ENCODE measurements around the gene GRIA4. TPM values are rescaled to one million over a fixed set of nuclear protein-coding genes. Genes with fewer than 3 reads are reported as not detected.

GRIA4 gene
- total and polyA plus RNA-seq, 2 of the 13 experiments (the other 11 are each of a cell fraction or from before 2014, with no cell fraction given), result not detected

- no peak overlapping the region for H2AFZ ChIP-seq (ENCODE audit: low read length)
- intact Hi-C loops (cut with micrococcal nuclease; ENCODE audit: unreplicated experiment) (no loop called here), in situ Hi-C loops (cut with HindIII; ENCODE audit: extremely low pct_ligation_motif_present, low pct_unique_long_range_greater_than_20kb) (no loop called here)
- no TSS peak for BruUV-seq (replicated peaks)
- H3K79me2 ChIP-seq (ENCODE audit: insufficient read depth, low read length), result no peaks in the 10 kb centered on the region
- H3K4me3 ChIP-seq (replicated peaks in 1 of 3; ENCODE audit: insufficient read depth in 1 of 3, low read depth in 2 of 3, low read length in 3 of 3), result no peak overlapping the region
- ChIA-PET CTCF (ENCODE audit: low intra/inter-chr PET ratio, low total read pairs) (no interaction called here), POLR2A (no interaction called here)
- no peak for ATAC-seq
- peaks cover 3% of the 10 kb centered on the region; the same call in 1 of the 2 replicates for H3K9me3 ChIP-seq (ENCODE audit: low read length)
- no peak for DNase-seq (ENCODE audit: low spot score)
- no peaks in the 10 kb centered on the region for H4K20me1 ChIP-seq (ENCODE audit: insufficient read depth, low read length)
- no peaks in the 10 kb centered on the region for H3K27me3 ChIP-seq (ENCODE audit: control insufficient read depth in 1 of 2, insufficient read depth in 2 of 2, low read length in 2 of 2)
- no peak overlapping the region for H3K27ac ChIP-seq (ENCODE audit: extremely low read length, insufficient read depth, low read length)
- TF ChIP-seq ZNF354B (CRISPR knock-in tag; IDR thresholded peaks at IDR 0.05), result no peak
- no peak for TF ChIP-seq PAX8 (CRISPR knock-in tag; IDR thresholded peaks at IDR 0.05; ENCODE audit: borderline replicate concordance)
- no peak for TF ChIP-seq CBFB (CRISPR knock-in tag; IDR thresholded peaks at IDR 0.05)
- no peak for TF ChIP-seq JARID2 (CRISPR knock-in tag; IDR thresholded peaks at IDR 0.05; ENCODE audit: insufficient replicate concordance)
- TF ChIP-seq PAXIP1 (CRISPR knock-in tag; conservative IDR thresholded peaks at IDR 0.05), result no peak
- no peak for TF ChIP-seq ZNF136 (CRISPR knock-in tag; IDR thresholded peaks at IDR 0.05; ENCODE audit: low read depth)
- TF ChIP-seq ETV5 (CRISPR knock-in tag; IDR thresholded peaks at IDR 0.05; ENCODE audit: borderline replicate concordance), result no peak
- no peak for TF ChIP-seq ZFP1 (CRISPR knock-in tag; IDR thresholded peaks at IDR 0.05)
- TF ChIP-seq SP1 (IDR thresholded peaks at IDR 0.05), result no peak
- TF ChIP-seq SP1 (CRISPR knock-in tag; IDR thresholded peaks at IDR 0.05), result no peak
- TF ChIP-seq ZNF7 (CRISPR knock-in tag; IDR thresholded peaks at IDR 0.05), result no peak
- no peak for TF ChIP-seq ELK4 (CRISPR knock-in tag; IDR thresholded peaks at IDR 0.05; ENCODE audit: borderline replicate concordance)
- H3K9ac ChIP-seq (ENCODE audit: insufficient read depth, low read depth, low read length), result no peak overlapping the region
- FAIRE-seq, result no peak
- H3K36me3 ChIP-seq (replicated peaks in 1 of 2; ENCODE audit: control insufficient read depth in 1 of 2, insufficient read depth in 2 of 2, low read length in 2 of 2), result no peaks in the 10 kb centered on the region
- WGBS (ENCODE audit: low lambda C conversion rate), result 0% methylated on average over 1 of the region's 1 CpG
- no peak overlapping the region for H3K4me2 ChIP-seq (ENCODE audit: low read depth, low read length)
- no peaks in the 10 kb centered on the region for H3K4me1 ChIP-seq (ENCODE audit: insufficient read depth, low read length)
These were observed 37.9 kb downstream of the GRIA4 start for GRCh38 chr11:105647780-105648179.
